HepG2 (cell line): ENCODE data around the gene TOR2A. TPM values are rescaled to one million over a fixed set of nuclear protein-coding genes. Genes with fewer than 3 reads are reported as not detected.
A peak's percentile ranks its signal among the peaks of the same experiment; 100 is the strongest.

ENCODE experiments used
- ATF1 ChIP-seq: IDR thresholded peaks from 2 replicates; pipeline ENCODE4 v1.6.1; 2016; ENCODE audit warnings: mild to moderate bottlenecking, control low read depth
- HOXA5 ChIP-seq: sonication (generic); formaldehyde crosslinking; IDR thresholded peaks from 2 replicates; pipeline ENCODE4 v1.4.0; 2020; ENCODE audit warnings: missing genetic modification reagents
- KMT2B ChIP-seq: IDR thresholded peaks from 2 replicates; pipeline ENCODE4 v1.6.1; 2016; ENCODE audit warnings: missing genetic modification reagents, missing compliant biosample characterization
- MNT ChIP-seq: fragments of 450-650 bp; IDR thresholded peaks from 2 replicates; pipeline ENCODE4 v1.6.1; 2016
- NR2F6 ChIP-seq, 2 experiments: IDR thresholded peaks; 2 replicates each; pipeline ENCODE4 v1.6.1; 2016; ENCODE audit warnings: antibody characterized with exemption in 1 of 2, mild to moderate bottlenecking in 1 of 2
- PBX2 ChIP-seq: IDR thresholded peaks from 2 replicates; pipeline ENCODE4 v1.6.1; 2016; ENCODE audit warnings: control low read depth
- SALL2 ChIP-seq: sonication (generic); formaldehyde crosslinking; IDR thresholded peaks from 2 replicates; pipeline ENCODE4 v1.8.1; 2023; ENCODE audit warnings: mild to moderate bottlenecking, missing genetic modification reagents, inconsistent platforms
- SPEN ChIP-seq: sonication (generic); formaldehyde crosslinking; IDR thresholded peaks from 2 replicates; pipeline ENCODE4 v1.5.1; 2020; ENCODE audit warnings: low read depth, mild to moderate bottlenecking, missing genetic modification reagents
- SRY ChIP-seq: sonication (generic); formaldehyde crosslinking; IDR thresholded peaks from 2 replicates; pipeline ENCODE4 v1.8.0; 2022; ENCODE audit warnings: mild to moderate bottlenecking, missing genetic modification reagents
- ZBTB3 ChIP-seq: sonication (generic); formaldehyde crosslinking; IDR thresholded peaks from 2 replicates; pipeline ENCODE4 v1.4.0; 2020; ENCODE audit warnings: low read depth, mild to moderate bottlenecking, moderate library complexity, missing genetic modification reagents, borderline replicate concordance
- ZFX ChIP-seq: sonication (generic); formaldehyde crosslinking; IDR thresholded peaks from 2 replicates; pipeline ENCODE4 v1.4.0; 2020; ENCODE audit warnings: mild to moderate bottlenecking, low read depth, missing genetic modification reagents, moderate library complexity
- ZNF484 ChIP-seq: sonication (generic); formaldehyde crosslinking; IDR thresholded peaks from 2 replicates; pipeline ENCODE4 v1.5.1; 2020; ENCODE audit warnings: mild to moderate bottlenecking, low read depth, missing genetic modification reagents, borderline replicate concordance
- polyA plus RNA-seq, 8 experiments: library from polyadenylated mRNA; depleted of rRNA in 3 of 8; stranded (reverse) in 7 of 8; unstranded in 1 of 8; fragments of >200 nt; fragmentation: Illumina TruSeq in 4 of 8; extraction: Trizol in 4 of 8; gene quantifications; 2 replicates each; pipeline versions ENCODE4 v1.2.1 to v1.2.3, GENCODE V29; 2011 to 2016; ENCODE audit warnings: low read depth in 4 of 8, missing spikeins in 1 of 8, mixed read lengths in 1 of 8; ENCODE audit not compliant: insufficient read depth in 1 of 8
- total RNA-seq, 5 experiments: library from RNA; depleted of rRNA; stranded (reverse); fragments of >200 nt; fragmentation: Illumina TruSeq; extraction: Trizol; gene quantifications; 2 replicates each; pipeline ENCODE4 v1.2.3, GENCODE V29; 2016; ENCODE audit warnings: low read depth in 1 of 5

Gene TOR2A
- total and polyA plus RNA-seq, 2 of the 13 experiments (the other 11 are each of a cell fraction or from before 2014, with no cell fraction given): 3.5 to 7.2 TPM

- peak; percentile 36 for TF ChIP-seq MNT
- TF ChIP-seq SRY: no peak
- TF ChIP-seq SPEN (CRISPR knock-in tag): 0 out of 2 replicates have a peak, but pooled peaks have one; percentile 40
- no peak for TF ChIP-seq ZNF484
- peak; percentile 99 for TF ChIP-seq HOXA5 (CRISPR knock-in tag)
- 0 out of 2 replicates have a peak, but pooled peaks have one; percentile 36 for TF ChIP-seq SALL2
- no peak for TF ChIP-seq NR2F6 (IDR thresholded peaks at IDR 0.05)
- TF ChIP-seq NR2F6 (CRISPR knock-in tag; IDR thresholded peaks at IDR 0.05): 0 out of 2 replicates have a peak, but pooled peaks have one; percentile 25
- no peak for TF ChIP-seq ATF1 (CRISPR knock-in tag)
- 0 out of 2 replicates have a peak, but pooled peaks have one; percentile 18 for TF ChIP-seq KMT2B (CRISPR knock-in tag)
- TF ChIP-seq PBX2 (CRISPR knock-in tag): peak; percentile 71
- TF ChIP-seq ZFX (CRISPR knock-in tag): peak; percentile 50; the same call in 1 of the 2 replicates
- TF ChIP-seq ZBTB3 (CRISPR knock-in tag): no peak
These were observed 35.9 kb upstream of the TOR2A start (continued) for GRCh38 chr9:127770905-127771569.
